ENCODE measurements around the gene RNASE11. TPM values are rescaled to one million over a fixed set of nuclear protein-coding genes. Genes with fewer than 3 reads are reported as not detected.
"Not testable (repeated sequence)": the region's sequence is repeated elsewhere in the genome, so short reads cannot be mapped to it uniquely, and the experiment has no call there.

Gene RNASE11
- total RNA-seq, 1 experiment from 2014 or later = not detected

GRCh38 chr14:20620798-20621478 lies 33.1 kb upstream of the RNASE11 start:
- H3K9ac ChIP-seq (ENCODE audit: extremely low read depth, insufficient read length, low read length) = no peak overlapping the region
- H3K4me3 Mint-ChIP-seq = no peak overlapping the region
- no peak overlapping the region for H2BK15ac ChIP-seq (ENCODE audit: low read depth, low read length)
- H3K4me2 ChIP-seq (ENCODE audit: insufficient read depth, insufficient read length, low read length) = no peak overlapping the region
- no peak overlapping the region for H2AK5ac ChIP-seq (ENCODE audit: insufficient read length, low read length)
- peaks cover 0 to 2% (median 0%) of the 10 kb centered on the region in 3 experiments; a peak in 2 of 7 replicates for H3K36me3 Mint-ChIP-seq (ENCODE audit: insufficient read depth in 1 of 3, low read depth in 3 of 3)
- no peak overlapping the region for H3K14ac ChIP-seq (ENCODE audit: insufficient read depth, low read length)
- no peak for DNase-seq
- peaks cover 15% of the 10 kb centered on the region for H3K23me2 ChIP-seq (ENCODE audit: insufficient read length, low read depth, low read length, poor library complexity, severe bottlenecking)
- H2BK120ac ChIP-seq (ENCODE audit: low read depth, low read length, poor library complexity, severe bottlenecking) = no peak overlapping the region
- H4K20me1 ChIP-seq (ENCODE audit: control insufficient read depth, insufficient read depth, insufficient read length) = no peaks in the 10 kb centered on the region
- H3K4ac ChIP-seq (ENCODE audit: low read depth, low read length) = no peak overlapping the region
- H3K27me3 ChIP-seq (ENCODE audit: insufficient read depth, low read length) = no peaks in the 10 kb centered on the region; the same call in 1 of the 2 replicates
- no peak overlapping the region for H2AFZ ChIP-seq (ENCODE audit: low read length)
- H2BK12ac ChIP-seq (ENCODE audit: insufficient read length, low read depth, low read length) = no peak overlapping the region
- no peak overlapping the region for H3K18ac ChIP-seq (ENCODE audit: insufficient read length, low read depth, low read length)
- H4K8ac ChIP-seq (replicated peaks; ENCODE audit: insufficient read length, low read depth, low read length) = no peak overlapping the region
- no peaks in the 10 kb centered on the region for H3K79me1 ChIP-seq (ENCODE audit: insufficient read depth, low read depth, low read length, poor library complexity, severe bottlenecking)
- H3K27ac Mint-ChIP-seq = no peak overlapping the region
- peaks cover 0 to 2% of the 10 kb centered on the region in 2 experiments; a peak in 2 of 5 replicates for H3K9me3 Mint-ChIP-seq
- no peak overlapping the region for H4K5ac ChIP-seq (ENCODE audit: insufficient read length, low read depth, low read length)
- no peaks in the 10 kb centered on the region for H3K9me3 ChIP-seq (ENCODE audit: control insufficient read depth, low read depth, low read length)
- H3T11ph ChIP-seq (ENCODE audit: low read length) = no peak overlapping the region
- no peak overlapping the region for H3K56ac ChIP-seq (ENCODE audit: insufficient read length, low read depth, low read length)
- peaks cover 22% of the 10 kb centered on the region for H3K27me3 Mint-ChIP-seq (ENCODE audit: low read depth)
- H3K23ac ChIP-seq (ENCODE audit: insufficient read length, low read depth, low read length) = no peak overlapping the region
- no peaks in the 10 kb centered on the region for H3K79me2 ChIP-seq (ENCODE audit: insufficient read depth, low read length)
- H3K4me1 Mint-ChIP-seq = peaks cover 19 to 24% of the 10 kb centered on the region in 2 experiments
- no peak overlapping the region for H3K27ac ChIP-seq (ENCODE audit: insufficient read length, low read depth, low read length)
- H2BK5ac ChIP-seq (ENCODE audit: insufficient read length, low read length) = no peak overlapping the region
- WGBS (ENCODE audit: extremely low coverage, insufficient read length, low lambda C conversion rate) = no CpG with 5 or more reads among the region's 2 CpGs
- H2BK20ac ChIP-seq (ENCODE audit: low read depth, low read length, poor library complexity, severe bottlenecking) = no peak overlapping the region
- no peak for TF ChIP-seq CTCF (conservative IDR thresholded peaks at IDR 0.05)
- H4K91ac ChIP-seq (ENCODE audit: insufficient read length, low read depth, low read length) = no peak overlapping the region
- H3K4me1 ChIP-seq (ENCODE audit: insufficient read depth, low read length) = no peaks in the 10 kb centered on the region

- not testable (repeated sequence) for H3K27me3 ChIP-seq (ENCODE audit: insufficient read depth, low read length); H2BK15ac ChIP-seq (ENCODE audit: low read depth, low read length); H3K79me2 ChIP-seq (ENCODE audit: insufficient read depth, low read length); DNase-seq; H3K14ac ChIP-seq (ENCODE audit: insufficient read depth, low read length); H2AFZ ChIP-seq (ENCODE audit: low read length); H3K4me3 Mint-ChIP-seq; H2BK12ac ChIP-seq (ENCODE audit: insufficient read length, low read depth, low read length); H2AK5ac ChIP-seq (ENCODE audit: insufficient read length, low read length); H3K79me1 ChIP-seq (ENCODE audit: insufficient read depth, low read depth, low read length, poor library complexity, severe bottlenecking); H4K91ac ChIP-seq (ENCODE audit: insufficient read length, low read depth, low read length); H3K9ac ChIP-seq (ENCODE audit: extremely low read depth, insufficient read length, low read length); H3K4ac ChIP-seq (ENCODE audit: low read depth, low read length); H3K9me3 ChIP-seq (ENCODE audit: control insufficient read depth, low read depth, low read length); H4K8ac ChIP-seq (replicated peaks; ENCODE audit: insufficient read length, low read depth, low read length); H3K27ac ChIP-seq (ENCODE audit: insufficient read length, low read depth, low read length); H3K18ac ChIP-seq (ENCODE audit: insufficient read length, low read depth, low read length); H3K36me3 Mint-ChIP-seq (ENCODE audit: insufficient read depth in 1 of 3, low read depth in 3 of 3); H2BK5ac ChIP-seq (ENCODE audit: insufficient read length, low read length); H3T11ph ChIP-seq (ENCODE audit: low read length); H4K20me1 ChIP-seq (ENCODE audit: control insufficient read depth, insufficient read depth, insufficient read length); H3K56ac ChIP-seq (ENCODE audit: insufficient read length, low read depth, low read length); H3K23ac ChIP-seq (ENCODE audit: insufficient read length, low read depth, low read length); H3K9me3 Mint-ChIP-seq; H2BK120ac ChIP-seq (ENCODE audit: low read depth, low read length, poor library complexity, severe bottlenecking); H3K27ac Mint-ChIP-seq; H4K5ac ChIP-seq (ENCODE audit: insufficient read length, low read depth, low read length); H3K4me2 ChIP-seq (ENCODE audit: insufficient read depth, insufficient read length, low read length); H2BK20ac ChIP-seq (ENCODE audit: low read depth, low read length, poor library complexity, severe bottlenecking); H3K4me1 ChIP-seq (ENCODE audit: insufficient read depth, low read length)
- H3K4me1 Mint-ChIP-seq = peaks cover 25 to 26% of the 10 kb centered on the region in 2 experiments
- peaks cover 13% of the 10 kb centered on the region for H3K27me3 Mint-ChIP-seq (ENCODE audit: low read depth)
- H3K23me2 ChIP-seq (ENCODE audit: insufficient read length, low read depth, low read length, poor library complexity, severe bottlenecking) = peaks cover 10% of the 10 kb centered on the region
- WGBS (ENCODE audit: extremely low coverage, insufficient read length, low lambda C conversion rate) = no CpG with 5 or more reads among the region's 6 CpGs
Measured at GRCh38 chr14:20619688-20620087, 31.9 kb upstream of the RNASE11 start.
